ENCODE results near the gene WIF1. TPM values are rescaled to one million over a fixed set of nuclear protein-coding genes. Genes with fewer than 3 reads are reported as not detected.

Gene WIF1
- polyA plus RNA-seq, 1 donor (not counting 4 experiments of a cell fraction or from before 2014, with no cell fraction given), result not detected

DNA sequence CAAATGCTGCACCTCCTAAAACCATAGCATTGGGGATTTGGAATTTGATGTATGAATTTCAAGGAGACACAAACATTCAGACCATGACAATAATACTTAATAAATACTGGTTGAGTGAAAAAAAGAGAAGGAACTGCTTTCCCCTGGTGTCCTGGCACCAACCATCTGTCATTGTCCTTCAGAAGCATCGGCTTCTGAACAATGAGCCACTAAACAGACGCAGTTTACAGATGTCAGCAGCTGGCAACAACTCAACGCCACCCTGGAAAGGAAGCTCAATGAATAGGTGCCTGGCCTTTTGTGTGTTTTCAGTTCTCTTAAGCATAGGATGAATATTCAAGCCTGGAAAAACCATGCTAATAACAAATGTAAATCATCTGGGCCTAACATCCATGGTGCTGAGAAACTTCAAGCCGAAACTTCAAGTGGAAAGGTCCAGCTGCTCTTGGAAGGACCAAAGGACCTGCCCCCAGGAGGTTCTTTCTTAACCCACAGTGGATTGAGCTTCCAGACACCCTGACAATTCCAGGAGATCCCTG, 101.3 kb downstream of the WIF1 start:
- Histone ChIP-seq H3K4me1 (ENCODE audit: control insufficient read depth, extremely low read depth, insufficient read depth, low read length) (peaks cover 6% of the 10 kb centered on the region), H2AFZ (ENCODE audit: control insufficient read depth, low read length) (no peak overlapping the region), H3K79me2 (ENCODE audit: control insufficient read depth, insufficient read depth, low read length) (no peaks in the 10 kb centered on the region), H4K20me1 (ENCODE audit: control insufficient read depth, extremely low read depth, insufficient read depth, low read length) (no peaks in the 10 kb centered on the region), H3K27ac (ENCODE audit: control insufficient read depth, insufficient read depth, low read length) (no peak overlapping the region), H3K9ac (ENCODE audit: control insufficient read depth, extremely low read depth, insufficient read depth, low read length) (no peak overlapping the region), H3K36me3 (ENCODE audit: control insufficient read depth in 2 of 2, extremely low read depth in 1 of 2, insufficient read depth in 2 of 2, low read length in 2 of 2) (no peaks in the 10 kb centered on the region), H3K27me3 (ENCODE audit: control insufficient read depth, extremely low read depth, insufficient read depth, low read length) (peaks cover 12% of the 10 kb centered on the region), H3K4me2 (ENCODE audit: control insufficient read depth, extremely low read depth, insufficient read depth, low read depth, low read length) (no peak overlapping the region), H3K9me1 (ENCODE audit: control insufficient read depth, extremely low read depth, insufficient read depth, low read length) (no peaks in the 10 kb centered on the region), H3K9me3 (ENCODE audit: control insufficient read depth, low read depth, low read length) (no peaks in the 10 kb centered on the region), H3K4me3 (ENCODE audit: control insufficient read depth in 2 of 3, extremely low read depth in 1 of 3, insufficient read depth in 2 of 3, low read depth in 1 of 3, low read length in 3 of 3) (no peak overlapping the region)
- TF ChIP-seq, protein P1, sequence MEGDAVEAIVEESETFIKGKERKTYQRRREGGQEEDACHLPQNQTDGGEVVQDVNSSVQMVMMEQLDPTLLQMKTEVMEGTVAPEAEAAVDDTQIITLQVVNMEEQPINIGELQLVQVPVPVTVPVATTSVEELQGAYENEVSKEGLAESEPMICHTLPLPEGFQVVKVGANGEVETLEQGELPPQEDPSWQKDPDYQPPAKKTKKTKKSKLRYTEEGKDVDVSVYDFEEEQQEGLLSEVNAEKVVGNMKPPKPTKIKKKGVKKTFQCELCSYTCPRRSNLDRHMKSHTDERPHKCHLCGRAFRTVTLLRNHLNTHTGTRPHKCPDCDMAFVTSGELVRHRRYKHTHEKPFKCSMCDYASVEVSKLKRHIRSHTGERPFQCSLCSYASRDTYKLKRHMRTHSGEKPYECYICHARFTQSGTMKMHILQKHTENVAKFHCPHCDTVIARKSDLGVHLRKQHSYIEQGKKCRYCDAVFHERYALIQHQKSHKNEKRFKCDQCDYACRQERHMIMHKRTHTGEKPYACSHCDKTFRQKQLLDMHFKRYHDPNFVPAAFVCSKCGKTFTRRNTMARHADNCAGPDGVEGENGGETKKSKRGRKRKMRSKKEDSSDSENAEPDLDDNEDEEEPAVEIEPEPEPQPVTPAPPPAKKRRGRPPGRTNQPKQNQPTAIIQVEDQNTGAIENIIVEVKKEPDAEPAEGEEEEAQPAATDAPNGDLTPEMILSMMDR (optimal IDR thresholded peaks at IDR 0.05 in 1 of 3, IDR thresholded peaks at IDR 0.05 in 1 of 3, conservative IDR thresholded peaks at IDR 0.05 in 1 of 3; ENCODE audit: extremely low read depth in 1 of 3, insufficient read depth in 2 of 3, low read length in 3 of 3), result no peak
- no peak for TF ChIP-seq EZH2 (IDR thresholded peaks at IDR 0.05; ENCODE audit: low read length)
- dilution Hi-C loops (cut with MboI; ENCODE audit: extremely low pct_ligation_motif_present, low sequenced_read_pairs), result no loop called here
- no peak for FAIRE-seq
- no peak for DNase-seq (ENCODE audit: low read depth, low spot score)

GRCh38 chr12:65016881-65017650, 104.0 kb downstream of the WIF1 start:
- dilution Hi-C loops (cut with MboI; ENCODE audit: extremely low pct_ligation_motif_present, low sequenced_read_pairs), result no loop called here
- Histone ChIP-seq H2AFZ (ENCODE audit: control insufficient read depth, low read length) (no peak overlapping the region), H3K9me3 (ENCODE audit: control insufficient read depth, low read depth, low read length) (no peaks in the 10 kb centered on the region), H3K4me1 (ENCODE audit: control insufficient read depth, extremely low read depth, insufficient read depth, low read length) (peaks cover 11% of the 10 kb centered on the region), H3K27ac (ENCODE audit: control insufficient read depth, insufficient read depth, low read length) (no peak overlapping the region), H3K27me3 (ENCODE audit: control insufficient read depth, extremely low read depth, insufficient read depth, low read length) (peaks cover 3% of the 10 kb centered on the region), H3K9ac (ENCODE audit: control insufficient read depth, extremely low read depth, insufficient read depth, low read length) (no peak overlapping the region), H3K4me3 (ENCODE audit: control insufficient read depth in 2 of 3, extremely low read depth in 1 of 3, insufficient read depth in 2 of 3, low read depth in 1 of 3, low read length in 3 of 3) (no peak overlapping the region), H3K79me2 (ENCODE audit: control insufficient read depth, insufficient read depth, low read length) (no peaks in the 10 kb centered on the region), H4K20me1 (ENCODE audit: control insufficient read depth, extremely low read depth, insufficient read depth, low read length) (no peaks in the 10 kb centered on the region), H3K9me1 (ENCODE audit: control insufficient read depth, extremely low read depth, insufficient read depth, low read length) (no peaks in the 10 kb centered on the region), H3K4me2 (ENCODE audit: control insufficient read depth, extremely low read depth, insufficient read depth, low read depth, low read length) (no peak overlapping the region), H3K36me3 (ENCODE audit: control insufficient read depth in 2 of 2, extremely low read depth in 1 of 2, insufficient read depth in 2 of 2, low read length in 2 of 2) (no peaks in the 10 kb centered on the region)
- no peak for DNase-seq (ENCODE audit: low read depth, low spot score)
- FAIRE-seq, result no peak
- TF ChIP-seq EZH2 (IDR thresholded peaks at IDR 0.05; ENCODE audit: low read length), result no peak
- TF ChIP-seq, protein P1 (optimal IDR thresholded peaks at IDR 0.05 in 1 of 3, IDR thresholded peaks at IDR 0.05 in 1 of 3, conservative IDR thresholded peaks at IDR 0.05 in 1 of 3; ENCODE audit: extremely low read depth in 1 of 3, insufficient read depth in 2 of 3, low read length in 3 of 3), result no peak

All from keratinocyte (primary cell).